Activated CD4-positive, alpha-beta memory T cell treated with anti-CD3 and anti-CD28 coated beads, Interleukin-2, amount 10 ng/mL, durations not matched to agents 7 days and 5 days (primary cell): Measurements from ENCODE around the gene PSMD9. TPM values are rescaled to one million over a fixed set of nuclear protein-coding genes. Genes with fewer than 3 reads are reported as not detected.

Experiments
- CTCF ChIA-PET: fragments of 350-600 bp; sonication (Branson Sonifier 250); formaldehyde crosslinking; loops from one replicate; lab custom pipeline; 2021; ENCODE audit warnings: antibody characterized with exemption, inconsistent platforms; lab: Charles Lee
- POLR2A ChIA-PET: fragments of 350-600 bp; sonication (Branson Sonifier 250); formaldehyde crosslinking; loops from one replicate; lab custom pipeline; 2021; ENCODE audit warnings: antibody characterized with exemption; lab: Charles Lee
- DNase-seq: peaks from one replicate; pipeline ENCODE4 v3.0.0-alpha.2; 2020
- H3K27ac Mint-ChIP-seq: one replicate; pipeline ENCODE4 v1.8.0; 2021; ENCODE audit warnings: mild to moderate bottlenecking, mixed read lengths
- H3K27me3 Mint-ChIP-seq: one replicate; pipeline ENCODE4 v1.8.0; 2021; ENCODE audit warnings: mixed read lengths
- H3K36me3 Mint-ChIP-seq: one replicate; pipeline ENCODE4 v1.8.0; 2021; ENCODE audit warnings: low read depth, mixed read lengths
- H3K4me1 Mint-ChIP-seq: one replicate; pipeline ENCODE4 v1.8.0; 2021; ENCODE audit warnings: mixed read lengths
- H3K4me3 Mint-ChIP-seq: one replicate; pipeline ENCODE4 v1.8.0; 2021; ENCODE audit warnings: mild to moderate bottlenecking, mixed read lengths
- H3K9me3 Mint-ChIP-seq: one replicate; pipeline ENCODE4 v1.8.0; 2021; ENCODE audit warnings: mixed read lengths
- total RNA-seq, 2 experiments: library from RNA; stranded (reverse); gene quantifications; one replicate each; pipeline ENCODE4 v1.2.3, GENCODE V29; 2021

Gene PSMD9
- total RNA-seq, 2 experiments from 2014 or later: 56.3 to 59.7 TPM

- no peak overlapping the region for H3K4me3 Mint-ChIP-seq
- ChIA-PET POLR2A (no interaction called here), CTCF (interaction anchor here (1.5 kb wide), 1 partner anchor 13 kb away, joined by 4 read pairs; the partner anchor contains the start of gene CFAP251)
- H3K27me3 Mint-ChIP-seq: no peaks in the 10 kb centered on the region
- DNase-seq: no peak
- H3K4me1 Mint-ChIP-seq: no peaks in the 10 kb centered on the region
- H3K36me3 Mint-ChIP-seq: no peaks in the 10 kb centered on the region
- no peaks in the 10 kb centered on the region for H3K9me3 Mint-ChIP-seq
- no peak overlapping the region for H3K27ac Mint-ChIP-seq
Measured at GRCh38 chr12:121932176-121932536, 43.6 kb downstream of the PSMD9 start.

GRCh38 chr12:121932914-121933521 is 44.4 kb downstream of the PSMD9 start:
- POLR2A ChIA-PET: no interaction called here
- DNase-seq: no peak
- CTCF ChIA-PET: interaction anchor here (1.5 kb wide), 1 partner anchor 14 kb away, joined by 4 read pairs; the partner anchor contains the start of gene CFAP251
- H3K4me3 Mint-ChIP-seq: no peak overlapping the region
- peaks cover 3% of the 10 kb centered on the region for H3K4me1 Mint-ChIP-seq
- no peaks in the 10 kb centered on the region for H3K9me3 Mint-ChIP-seq
- H3K36me3 Mint-ChIP-seq: no peaks in the 10 kb centered on the region
- H3K27ac Mint-ChIP-seq: no peak overlapping the region
- H3K27me3 Mint-ChIP-seq: no peaks in the 10 kb centered on the region

GRCh38 chr12:121933522-121934308 is 45.1 kb downstream of the PSMD9 start:
- POLR2A ChIA-PET: no interaction called here
- Mint-ChIP-seq H3K9me3 (no peaks in the 10 kb centered on the region), H3K36me3 (no peaks in the 10 kb centered on the region), H3K4me1 (peaks cover 3% of the 10 kb centered on the region), H3K27me3 (no peaks in the 10 kb centered on the region), H3K4me3 (no peak overlapping the region), H3K27ac (no peak overlapping the region)
- CTCF ChIA-PET: interaction anchor here (0.5 to 1.5 kb wide), 3 partner anchors 15 to 243 kb away, joined by 3 to 4 read pairs (median 3); partner anchors contain the start of gene CFAP251
- no peak for DNase-seq

- ChIA-PET POLR2A (no interaction called here), CTCF (interaction anchor here (0.6 to 1.5 kb wide), 2 partner anchors 15 to 243 kb away, joined by 3 to 4 read pairs; partner anchors contain the start of gene CFAP251)
Measured at GRCh38 chr12:121934309-121934664, 45.7 kb downstream of the PSMD9 start.

GRCh38 chr12:121937654-121938053 is 49.1 kb downstream of the PSMD9 start:
- Mint-ChIP-seq H3K4me3 (no peak overlapping the region), H3K36me3 (no peaks in the 10 kb centered on the region), H3K9me3 (no peaks in the 10 kb centered on the region), H3K27me3 (no peaks in the 10 kb centered on the region), H3K27ac (no peak overlapping the region), H3K4me1 (peaks cover 3% of the 10 kb centered on the region)
- DNase-seq: no peak
- ChIA-PET POLR2A (no interaction called here), CTCF (no interaction called here)

More at GRCh38 chr12:121934309-121934664, 45.7 kb downstream of the PSMD9 start:
- H3K4me1 Mint-ChIP-seq: peaks cover 3% of the 10 kb centered on the region
- H3K36me3 Mint-ChIP-seq: no peaks in the 10 kb centered on the region
- no peak overlapping the region for H3K4me3 Mint-ChIP-seq
- no peak overlapping the region for H3K27ac Mint-ChIP-seq
- no peaks in the 10 kb centered on the region for H3K27me3 Mint-ChIP-seq
- no peaks in the 10 kb centered on the region for H3K9me3 Mint-ChIP-seq
- no peak for DNase-seq

GRCh38 chr12:121939186-121939585 is 50.6 kb downstream of the PSMD9 start:
- Mint-ChIP-seq H3K27ac (no peak overlapping the region), H3K4me3 (no peak overlapping the region), H3K4me1 (peaks cover 3% of the 10 kb centered on the region), H3K9me3 (no peaks in the 10 kb centered on the region), H3K36me3 (no peaks in the 10 kb centered on the region), H3K27me3 (no peaks in the 10 kb centered on the region)
- POLR2A ChIA-PET: no interaction called here
- no peak for DNase-seq
- CTCF ChIA-PET: interaction anchor here (0.7 kb wide), 1 partner anchor 21 kb away, joined by 3 read pairs; the partner anchor contains the start of gene CFAP251

GRCh38 chr12:121939992-121940766 is 51.6 kb downstream of the PSMD9 start:
- no peaks in the 10 kb centered on the region for H3K27me3 Mint-ChIP-seq
- CTCF ChIA-PET: interaction anchor here (0.7 to 1.5 kb wide), 2 partner anchors 21 to 22 kb away, joined by 3 to 4 read pairs; partner anchors contain the start of gene CFAP251

GRCh38 chr12:121942145-121942718 is 53.6 kb downstream of the PSMD9 start:
- ChIA-PET CTCF (no interaction called here), POLR2A (no interaction called here)
- Mint-ChIP-seq H3K9me3 (no peaks in the 10 kb centered on the region), H3K27ac (no peak overlapping the region), H3K4me3 (no peak overlapping the region), H3K36me3 (no peaks in the 10 kb centered on the region), H3K27me3 (no peaks in the 10 kb centered on the region), H3K4me1 (peaks cover 3% of the 10 kb centered on the region)
- no peak for DNase-seq

More at GRCh38 chr12:121939992-121940766, 51.6 kb downstream of the PSMD9 start:
- no peak overlapping the region for H3K4me3 Mint-ChIP-seq
- H3K36me3 Mint-ChIP-seq: no peaks in the 10 kb centered on the region
- H3K4me1 Mint-ChIP-seq: peaks cover 3% of the 10 kb centered on the region
- POLR2A ChIA-PET: no interaction called here
- no peak for DNase-seq
- H3K27ac Mint-ChIP-seq: no peak overlapping the region
- H3K9me3 Mint-ChIP-seq: no peaks in the 10 kb centered on the region

GRCh38 chr12:121943926-121944325 is 55.3 kb downstream of the PSMD9 start:
- Mint-ChIP-seq H3K36me3 (no peaks in the 10 kb centered on the region), H3K9me3 (no peaks in the 10 kb centered on the region), H3K4me3 (no peak overlapping the region), H3K27me3 (no peaks in the 10 kb centered on the region), H3K4me1 (no peaks in the 10 kb centered on the region), H3K27ac (no peak overlapping the region)
- POLR2A ChIA-PET: no interaction called here
- CTCF ChIA-PET: no interaction called here
- no peak for DNase-seq

GRCh38 chr12:121946313-121947025 is 57.9 kb downstream of the PSMD9 start:
- Mint-ChIP-seq H3K27me3 (no peaks in the 10 kb centered on the region), H3K9me3 (no peaks in the 10 kb centered on the region), H3K4me1 (no peaks in the 10 kb centered on the region), H3K27ac (no peak overlapping the region), H3K4me3 (no peak overlapping the region), H3K36me3 (no peaks in the 10 kb centered on the region)
- CTCF ChIA-PET: no interaction called here
- DNase-seq: no peak
- POLR2A ChIA-PET: no interaction called here

GRCh38 chr12:121947981-121948380 is 59.4 kb downstream of the PSMD9 start:
- Mint-ChIP-seq H3K27ac (no peak overlapping the region), H3K27me3 (peaks cover 4% of the 10 kb centered on the region)
- CTCF ChIA-PET: no interaction called here

More at GRCh38 chr12:121947981-121948380, 59.4 kb downstream of the PSMD9 start:
- no peaks in the 10 kb centered on the region for H3K4me1 Mint-ChIP-seq
- no peaks in the 10 kb centered on the region for H3K36me3 Mint-ChIP-seq
- H3K4me3 Mint-ChIP-seq: no peak overlapping the region
- no peaks in the 10 kb centered on the region for H3K9me3 Mint-ChIP-seq
- POLR2A ChIA-PET: no interaction called here
- DNase-seq: no peak
